Endothelial cell of umbilical vein (primary cell): ENCODE results near the gene DHX34. TPM values are rescaled to one million over a fixed set of nuclear protein-coding genes. Genes with fewer than 3 reads are reported as not detected.
A peak's percentile ranks its signal among the peaks of the same experiment; 100 is the strongest.

Source experiments
- BruUV-seq: library from RNA; stranded (reverse); fragments of 400-500 nt; replicated peaks from 2 replicates; lab custom pipeline; 2021; lab: Mats Ljungman, UMichigan
- CTCF ChIA-PET: fragments of 300-600, 350-600 bp; sonication (Branson Sonifier 250); formaldehyde crosslinking; loops from one replicate; lab custom pipeline; 2021; ENCODE audit warnings: antibody characterized with exemption, inconsistent platforms; lab: Charles Lee
- POLR2A ChIA-PET: fragments of 300-600, 350-600 bp; sonication (Branson Sonifier 250); formaldehyde crosslinking; loops from one replicate; lab custom pipeline; 2021; ENCODE audit warnings: antibody characterized with exemption, inconsistent platforms; lab: Charles Lee
- DNase-seq: peaks from one replicate; pipeline ENCODE4 v3.0.0-alpha.2; 2011; ENCODE audit warnings: low read depth, low spot score
- FAIRE-seq: peaks from 2 replicates; lab custom pipeline; 2011; peaks lifted over from hg19 to GRCh38; lab: Jason Lieb, UNC
- H2AFZ ChIP-seq: 2 replicates; pipeline ENCODE4 v1.6.0; 2012; ENCODE audit warnings: low read depth, low read length, control low read depth, inconsistent platforms
- H3K27ac ChIP-seq: 2 replicates; pipeline ENCODE4 v1.5.1; 2011; ENCODE audit warnings: low read depth, mild to moderate bottlenecking, control low read depth, low read length, moderate library complexity; ENCODE audit not compliant: insufficient read depth
- H3K27me3 ChIP-seq, 2 experiments: 2 replicates each; pipeline versions ENCODE4 v1.6.0 to v1.6.1; 2011; ENCODE audit warnings: low read length in 2 of 2, mixed read lengths in 1 of 2; ENCODE audit not compliant: control insufficient read depth in 2 of 2, insufficient read depth in 2 of 2
- H3K36me3 ChIP-seq, 2 experiments: 2 replicates in 1 of 2; 3 replicates in 1 of 2; pipeline ENCODE4 v1.5.1; 2011; ENCODE audit warnings: low read length in 2 of 2, mild to moderate bottlenecking in 1 of 2, moderate library complexity in 1 of 2; ENCODE audit not compliant: control insufficient read depth in 2 of 2, insufficient read depth in 2 of 2; ENCODE audit errors: extremely low read depth in 1 of 2
- H3K4me1 ChIP-seq: 3 replicates; pipeline ENCODE4 v1.5.1; 2011; ENCODE audit warnings: mild to moderate bottlenecking, low read length; ENCODE audit not compliant: control insufficient read depth, insufficient read depth; ENCODE audit errors: extremely low read depth
- H3K4me2 ChIP-seq: 2 replicates; pipeline ENCODE4 v1.6.1; 2011; ENCODE audit warnings: low read length, control low read depth, mixed read lengths; ENCODE audit not compliant: insufficient read depth
- H3K4me3 ChIP-seq, 3 experiments: fragments of 200-600 bp in 1 of 3; sonication (generic), shearing (Covaris generic) in 1 of 3; replicated peaks in 1 of 3; 2 replicates each; pipeline ENCODE4 v1.5.1; 2011 to 2016; ENCODE audit warnings: control low read depth in 3 of 3, low read length in 3 of 3, mild to moderate bottlenecking in 2 of 3, inconsistent platforms in 1 of 3, low read depth in 1 of 3, moderate library complexity in 1 of 3; ENCODE audit not compliant: insufficient read depth in 1 of 3
- H3K79me2 ChIP-seq: 2 replicates; pipeline ENCODE4 v1.6.0; 2012; ENCODE audit warnings: low read length, inconsistent platforms; ENCODE audit not compliant: control insufficient read depth, insufficient read depth
- H3K9ac ChIP-seq: replicated peaks from 2 replicates; pipeline ENCODE3; 2011; ENCODE audit warnings: low read length, control low read depth; ENCODE audit not compliant: insufficient read depth; ENCODE audit errors: extremely low read depth
- H3K9me1 ChIP-seq: replicated peaks from 3 replicates; pipeline ENCODE4 v1.6.0; 2011; ENCODE audit warnings: mild to moderate bottlenecking, low read length; ENCODE audit not compliant: control insufficient read depth, insufficient read depth; ENCODE audit errors: extremely low read depth
- H3K9me3 ChIP-seq: replicated peaks from 2 replicates; pipeline ENCODE4 v1.5.1; 2012; ENCODE audit warnings: low read length, inconsistent platforms; ENCODE audit not compliant: control insufficient read depth, insufficient read depth
- H4K20me1 ChIP-seq: replicated peaks from 2 replicates; pipeline ENCODE3; 2011; ENCODE audit warnings: mild to moderate bottlenecking, low read length; ENCODE audit not compliant: control insufficient read depth, insufficient read depth; ENCODE audit errors: extremely low read depth
- CTCF ChIP-seq, 2 donors: IDR thresholded peaks; 1 replicate in 1 of 2; 2 replicates in 1 of 2; pipeline ENCODE4 v1.5.1; 2011; ENCODE audit warnings: low read length in 2 of 2, mild to moderate bottlenecking in 2 of 2, moderate library complexity in 2 of 2, control low read depth in 1 of 2, inconsistent platforms in 1 of 2, low read depth in 1 of 2; ENCODE audit not compliant: insufficient read depth in 1 of 2; ENCODE audit errors: extremely low read depth in 1 of 2
- GATA2 ChIP-seq: IDR thresholded peaks from 2 replicates; pipeline ENCODE4 v1.7.0; 2011; ENCODE audit warnings: low read depth, mild to moderate bottlenecking, moderate library complexity, mixed read lengths, low read length; ENCODE audit not compliant: insufficient read length, insufficient read depth
- MYC ChIP-seq: IDR thresholded peaks from one replicate; pipeline ENCODE4 v1.6.1; 2011; ENCODE audit warnings: mild to moderate bottlenecking, low read depth, low read length
- POLR2AphosphoS5 ChIP-seq: IDR thresholded peaks from 2 replicates; pipeline ENCODE4 v1.6.1; 2012; ENCODE audit warnings: low read depth, mild to moderate bottlenecking, control low read depth, low read length, moderate library complexity; ENCODE audit not compliant: insufficient read depth
- dilution Hi-C: fragments of 300-500 bp; cut with MboI; formaldehyde crosslinking; loops from one replicate; pipeline ENCODE4 v1.15.0; 2019; ENCODE audit warnings: low sequenced_read_pairs; ENCODE audit not compliant: extremely low pct_ligation_motif_present
- intact Hi-C: fragments of 100-400 bp; cut with micrococcal nuclease; formaldehyde crosslinking; loops from one replicate; pipeline ENCODE4 v1.10.0; 2022
- polyA plus RNA-seq, 4 experiments: library from polyadenylated mRNA; depleted of rRNA in 3 of 4; stranded (reverse) in 3 of 4; unstranded in 1 of 4; fragments of >200 nt; gene quantifications; 2 replicates each; pipeline versions ENCODE4 v1.2.1 to v1.2.3, GENCODE V29; 2011 to 2012; ENCODE audit warnings: missing spikeins in 1 of 4
- total RNA-seq: library from RNA; stranded (reverse); gene quantifications from 2 replicates; pipeline ENCODE4 v1.2.3, GENCODE V29; 2021

The DHX34 gene
- total and polyA plus RNA-seq, 2 donors (not counting 3 experiments of a cell fraction or from before 2014, with no cell fraction given) = 12.8 to 20.7 TPM

DNA sequence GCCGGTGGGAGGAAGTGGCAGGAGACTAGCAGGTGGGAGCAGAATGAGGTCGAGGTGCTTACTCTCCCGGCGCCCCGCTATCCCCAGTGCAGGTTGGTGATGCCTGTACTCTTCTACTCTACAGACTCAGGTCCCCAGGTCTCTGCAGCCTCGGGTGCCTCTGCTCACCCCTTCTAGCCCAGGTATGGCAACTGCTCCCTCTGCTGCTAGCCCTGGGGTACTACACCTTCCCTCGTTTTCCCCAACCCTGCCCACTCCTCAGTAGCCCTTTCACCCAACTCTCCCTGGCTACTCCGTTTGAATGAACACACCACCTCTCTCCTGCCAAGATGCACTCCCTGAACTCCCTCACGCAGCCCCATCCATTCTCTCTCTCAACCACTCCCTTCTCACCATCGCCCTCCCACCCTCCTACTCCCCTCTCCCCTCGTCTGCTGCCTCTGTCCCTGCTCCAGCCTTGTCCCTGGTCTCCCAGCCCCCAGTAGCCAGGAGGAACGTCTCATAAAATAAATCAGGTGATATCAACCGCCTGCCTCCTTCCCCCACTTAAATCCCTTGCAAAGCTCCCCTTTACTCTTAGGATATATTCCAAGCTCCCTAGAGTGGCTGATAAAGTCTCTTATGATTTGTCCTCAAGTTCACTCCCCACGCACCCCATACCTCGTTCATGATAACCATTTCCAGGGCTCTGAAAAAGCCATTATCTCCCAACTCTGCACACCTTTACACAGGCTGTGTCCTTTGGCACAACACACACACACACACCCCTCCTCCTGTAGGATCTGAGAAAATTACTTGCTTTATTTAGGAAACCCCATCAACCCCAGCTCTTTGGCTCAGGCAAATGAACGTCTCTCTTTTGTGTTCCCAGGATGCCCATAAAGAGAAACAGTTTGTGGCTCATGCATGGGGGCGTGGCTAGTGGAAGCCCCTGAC lies 78.4 kb downstream of the DHX34 start:
- TF ChIP-seq GATA2 = no peak
- TF ChIP-seq MYC = no peak
- peak; percentile 74 to 91 for TF ChIP-seq CTCF (IDR thresholded peaks at IDR 0.05; ENCODE audit: extremely low read depth in 1 of 2, insufficient read depth in 1 of 2, low read depth in 1 of 2, low read length in 2 of 2)
- TF ChIP-seq POLR2AphosphoS5 = no peak
- DNase-seq = peak; percentile 55
- no TSS peak for BruUV-seq
- no peaks in the 10 kb centered on the region for H3K36me3 ChIP-seq
- peak overlapping the region; percentile 1 for H3K4me2 ChIP-seq
- no peak overlapping the region for H3K27ac ChIP-seq
- dilution Hi-C loops (no loop called here), intact Hi-C loops (loop anchor here (1.0 to 5.0 kb wide), 5 partner anchors 55 to 360 kb away; partner anchors contain the start of genes KPTN and NAPA)
- H2AFZ ChIP-seq = no peak overlapping the region
- H4K20me1 ChIP-seq = no peaks in the 10 kb centered on the region
- H3K79me2 ChIP-seq = no peaks in the 10 kb centered on the region
- H3K9ac ChIP-seq = no peak overlapping the region
- POLR2A ChIA-PET = interaction anchor here (1.4 kb wide), 1 partner anchor 202 kb away, joined by 3 read pairs; no protein-coding TSS in a partner anchor
- no peaks in the 10 kb centered on the region for H3K9me3 ChIP-seq
- FAIRE-seq = peak; percentile 78
- H3K4me3 ChIP-seq = no peak overlapping the region
- CTCF ChIA-PET = interaction anchor here (0.6 to 3.8 kb wide), 33 partner anchors 9 to 292 kb away, joined by 3 to 63 read pairs (median 5); partner anchors contain the start of genes DHX34, EHD2, INAFM1 and KPTN
- no peaks in the 10 kb centered on the region for H3K9me1 ChIP-seq
- H3K4me1 ChIP-seq = peaks cover 8% of the 10 kb centered on the region
- H3K27me3 ChIP-seq = peaks cover 18 to 23% of the 10 kb centered on the region in 2 experiments
